CD14-positive monocyte (primary cell): ENCODE data around the gene TMEM132C. TPM values are rescaled to one million over a fixed set of nuclear protein-coding genes. Genes with fewer than 3 reads are reported as not detected.

Experiments
- DNase-seq, 3 donors: peaks; one replicate each; pipeline ENCODE4 v3.0.0-alpha.2; 2011 to 2022
- H2AFZ ChIP-seq: 2 replicates; pipeline ENCODE4 v1.6.0; 2012; ENCODE audit warnings: mild to moderate bottlenecking, low read depth, low read length, inconsistent platforms; ENCODE audit not compliant: insufficient read depth, poor library complexity, severe bottlenecking
- H3K27ac ChIP-seq, 2 donors: 1 replicate in 1 of 2; 2 replicates in 1 of 2; pipeline ENCODE4 v1.5.1; 2012 to 2013; ENCODE audit warnings: low read length in 2 of 2, control low read depth in 1 of 2, inconsistent platforms in 1 of 2, low read depth in 1 of 2, mild to moderate bottlenecking in 1 of 2
- H3K27me3 ChIP-seq, 2 donors: one replicate each; pipeline versions ENCODE4 v1.6.0 to v1.6.1; 2011 to 2013; ENCODE audit warnings: low read length in 2 of 2; ENCODE audit not compliant: control insufficient read depth in 2 of 2, insufficient read depth in 2 of 2
- H3K36me3 ChIP-seq, 2 donors: replicated peaks in 1 of 2; 1 replicate in 1 of 2; 2 replicates in 1 of 2; pipeline versions ENCODE4 v1.5.1 to v1.6.1; 2012 to 2013; ENCODE audit warnings: low read length in 2 of 2, control low read depth in 1 of 2, inconsistent platforms in 1 of 2, mild to moderate bottlenecking in 1 of 2; ENCODE audit not compliant: insufficient read depth in 2 of 2, control insufficient read depth in 1 of 2
- H3K4me1 ChIP-seq, 2 donors: 1 replicate in 1 of 2; 2 replicates in 1 of 2; pipeline versions ENCODE4 v1.5.1 to v1.6.1; 2012 to 2013; ENCODE audit warnings: low read length in 2 of 2, control low read depth in 1 of 2, inconsistent platforms in 1 of 2, mild to moderate bottlenecking in 1 of 2, moderate library complexity in 1 of 2; ENCODE audit not compliant: insufficient read depth in 2 of 2, control insufficient read depth in 1 of 2
- H3K4me2 ChIP-seq: replicated peaks from 2 replicates; pipeline ENCODE3; 2012; ENCODE audit warnings: low read length, moderate library complexity, mild to moderate bottlenecking; ENCODE audit not compliant: poor library complexity, severe bottlenecking; ENCODE audit errors: extremely low read depth
- H3K4me3 ChIP-seq, 3 experiments: fragments of 200-600 bp in 1 of 3; sonication (generic) in 1 of 3; replicated peaks in 1 of 3; 1 replicate in 2 of 3; 2 replicates in 1 of 3; pipeline ENCODE4 v1.5.1; 2011 to 2013; ENCODE audit warnings: low read length in 3 of 3, mild to moderate bottlenecking in 3 of 3, control low read depth in 2 of 3, low read depth in 2 of 3, inconsistent platforms in 1 of 3, moderate library complexity in 1 of 3
- H3K79me2 ChIP-seq: 2 replicates; pipeline ENCODE4 v1.6.0; 2012; ENCODE audit warnings: mild to moderate bottlenecking, control low read depth, inconsistent platforms, low read length, moderate library complexity; ENCODE audit not compliant: insufficient read depth
- H3K9ac ChIP-seq: 2 replicates; pipeline ENCODE4 v1.6.0; 2017; ENCODE audit warnings: low read length, mild to moderate bottlenecking; ENCODE audit not compliant: insufficient read depth, poor library complexity, severe bottlenecking
- H3K9me3 ChIP-seq, 2 donors: replicated peaks in 1 of 2; 1 replicate in 1 of 2; 2 replicates in 1 of 2; pipeline versions ENCODE4 v1.5.1 to v1.6.1; 2012 to 2013; ENCODE audit warnings: low read length in 2 of 2, control low read depth in 1 of 2; ENCODE audit not compliant: control insufficient read depth in 1 of 2, insufficient read depth in 1 of 2
- H4K20me1 ChIP-seq: 2 replicates; pipeline ENCODE4 v1.6.0; 2012; ENCODE audit warnings: mild to moderate bottlenecking, low read length, control low read depth, moderate library complexity; ENCODE audit not compliant: insufficient read depth
- H3K27ac Mint-ChIP-seq, 7 donors: one replicate each; pipeline ENCODE4 v1.8.0; 2020; ENCODE audit warnings: mild to moderate bottlenecking in 7 of 7, mixed read lengths in 7 of 7, moderate library complexity in 6 of 7, inconsistent platforms in 2 of 7
- H3K27me3 Mint-ChIP-seq, 3 donors: one replicate each; pipeline ENCODE4 v1.8.0; 2021 to 2022; ENCODE audit warnings: low read depth in 3 of 3, mild to moderate bottlenecking in 3 of 3, mixed read lengths in 3 of 3, moderate library complexity in 3 of 3, inconsistent platforms in 1 of 3
- H3K36me3 Mint-ChIP-seq, 2 donors: one replicate each; pipeline ENCODE4 v1.8.0; 2020; ENCODE audit warnings: mixed read lengths in 2 of 2, inconsistent platforms in 1 of 2, mild to moderate bottlenecking in 1 of 2
- H3K4me1 Mint-ChIP-seq: one replicate; pipeline ENCODE4 v1.8.0; 2020; ENCODE audit warnings: mild to moderate bottlenecking, mixed read lengths
- H3K4me3 Mint-ChIP-seq, 2 donors: one replicate each; pipeline ENCODE4 v1.8.0; 2020; ENCODE audit warnings: mild to moderate bottlenecking in 2 of 2, mixed read lengths in 2 of 2, moderate library complexity in 1 of 2
- H3K9me3 Mint-ChIP-seq, 7 donors: one replicate each; pipeline ENCODE4 v1.8.0; 2020 to 2022; ENCODE audit warnings: mixed read lengths in 7 of 7, mild to moderate bottlenecking in 6 of 7, moderate library complexity in 6 of 7, inconsistent platforms in 2 of 7
- WGBS: methylation state at CpG from one replicate; pipeline ENCODE4 v1.1.5; 2013; ENCODE audit warnings: missing lambda C conversion rate; ENCODE audit not compliant: insufficient coverage; 5-methylcytosine and 5-hydroxymethylcytosine counted together
- intact Hi-C, 2 donors: fragments of 100-400 bp; cut with micrococcal nuclease; formaldehyde crosslinking; loops; one replicate each; pipeline versions ENCODE4 v1.15.0 to v1.15.1; 2023
- polyA plus RNA-seq, 3 donors: library from polyadenylated mRNA; depleted of rRNA in 1 of 3; unstranded in 2 of 3; stranded (reverse) in 1 of 3; fragments of 300-500 nt in 2 of 3; fragments of >200 nt in 1 of 3; fragmentation: Illumina TruSeq in 2 of 3; gene quantifications; 1 replicate in 2 of 3; 2 replicates in 1 of 3; pipeline ENCODE4 v1.2.3, GENCODE V29; 2012 to 2021
- TF ChIP-seq, protein P1 (sequence below): fragments of 200-600 bp; IDR thresholded peaks from one replicate; pipeline ENCODE4 v1.8.0; 2022; ENCODE audit warnings: antibody characterized with exemption, mild to moderate bottlenecking

Gene TMEM132C
- polyA plus RNA-seq, 3 donors: not detected

DNA sequence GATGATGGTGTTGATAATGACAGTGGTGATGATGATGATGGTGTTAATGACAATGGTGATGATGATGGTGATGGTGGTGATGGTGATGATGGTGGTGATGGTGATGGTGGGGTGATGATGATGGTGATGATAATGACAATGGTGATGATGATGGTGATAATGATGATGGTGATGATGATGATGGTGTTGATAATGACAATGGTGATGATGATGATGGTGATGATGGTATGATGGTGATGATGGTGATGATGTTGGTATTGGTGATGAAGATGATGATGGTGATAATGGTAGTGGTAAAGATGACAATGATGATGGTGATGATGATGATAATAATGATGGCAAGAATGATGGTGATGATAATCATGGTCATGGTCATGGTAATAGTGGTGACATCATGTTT is 372.1 kb downstream of the TMEM132C start:
- H3K9me3 Mint-ChIP-seq: peaks cover 0 to 1% (median 0%) of the 10 kb centered on the region in 7 donors
- DNase-seq: no peak
- H3K36me3 Mint-ChIP-seq: no peaks in the 10 kb centered on the region
- Histone ChIP-seq H3K9me3 (no peaks in the 10 kb centered on the region), H3K4me2 (no peak overlapping the region), H3K4me3 (no peak overlapping the region), H3K27me3 (no peaks in the 10 kb centered on the region), H3K9ac (no peak overlapping the region), H4K20me1 (no peaks in the 10 kb centered on the region), H3K36me3 (no peaks in the 10 kb centered on the region), H3K79me2 (no peaks in the 10 kb centered on the region), H2AFZ (no peak overlapping the region), H3K4me1 (no peaks in the 10 kb centered on the region), H3K27ac (no peak overlapping the region)
- H3K4me1 Mint-ChIP-seq: no peaks in the 10 kb centered on the region
- intact Hi-C loops: no loop called here
- TF ChIP-seq, protein P1, sequence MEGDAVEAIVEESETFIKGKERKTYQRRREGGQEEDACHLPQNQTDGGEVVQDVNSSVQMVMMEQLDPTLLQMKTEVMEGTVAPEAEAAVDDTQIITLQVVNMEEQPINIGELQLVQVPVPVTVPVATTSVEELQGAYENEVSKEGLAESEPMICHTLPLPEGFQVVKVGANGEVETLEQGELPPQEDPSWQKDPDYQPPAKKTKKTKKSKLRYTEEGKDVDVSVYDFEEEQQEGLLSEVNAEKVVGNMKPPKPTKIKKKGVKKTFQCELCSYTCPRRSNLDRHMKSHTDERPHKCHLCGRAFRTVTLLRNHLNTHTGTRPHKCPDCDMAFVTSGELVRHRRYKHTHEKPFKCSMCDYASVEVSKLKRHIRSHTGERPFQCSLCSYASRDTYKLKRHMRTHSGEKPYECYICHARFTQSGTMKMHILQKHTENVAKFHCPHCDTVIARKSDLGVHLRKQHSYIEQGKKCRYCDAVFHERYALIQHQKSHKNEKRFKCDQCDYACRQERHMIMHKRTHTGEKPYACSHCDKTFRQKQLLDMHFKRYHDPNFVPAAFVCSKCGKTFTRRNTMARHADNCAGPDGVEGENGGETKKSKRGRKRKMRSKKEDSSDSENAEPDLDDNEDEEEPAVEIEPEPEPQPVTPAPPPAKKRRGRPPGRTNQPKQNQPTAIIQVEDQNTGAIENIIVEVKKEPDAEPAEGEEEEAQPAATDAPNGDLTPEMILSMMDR: no peak
- H3K4me3 Mint-ChIP-seq: no peak overlapping the region
- no peak overlapping the region for H3K27ac Mint-ChIP-seq
- H3K27me3 Mint-ChIP-seq: peaks cover 0 to 8% (median 0%) of the 10 kb centered on the region in 3 donors

- H3K4me3 Mint-ChIP-seq: no peak overlapping the region
- no peaks in the 10 kb centered on the region for H3K4me1 Mint-ChIP-seq
- intact Hi-C loops: loop anchor here (5.0 to 10.0 kb wide), 3 partner anchors 1269 to 1372 kb away; no protein-coding TSS in a partner anchor
Measured at GRCh38 chr12:128643155-128643554, 376.2 kb downstream of the TMEM132C start.

More at GRCh38 chr12:128643155-128643554, 376.2 kb downstream of the TMEM132C start:
- no peak overlapping the region for H3K27ac Mint-ChIP-seq
- Histone ChIP-seq H4K20me1 (no peaks in the 10 kb centered on the region), H3K4me2 (no peak overlapping the region), H2AFZ (no peak overlapping the region), H3K4me1 (no peaks in the 10 kb centered on the region), H3K27me3 (no peaks in the 10 kb centered on the region), H3K27ac (no peak overlapping the region), H3K4me3 (no peak overlapping the region), H3K36me3 (no peaks in the 10 kb centered on the region), H3K79me2 (no peaks in the 10 kb centered on the region), H3K9me3 (no peaks in the 10 kb centered on the region), H3K9ac (no peak overlapping the region)
- H3K9me3 Mint-ChIP-seq: peaks cover 0 to 1% (median 0%) of the 10 kb centered on the region in 7 donors
- no peak for DNase-seq
- TF ChIP-seq, protein P1: no peak
- 69% methylated on average over 12 of the region's 12 CpGs for WGBS
- peaks cover 0 to 4% (median 1%) of the 10 kb centered on the region in 3 donors for H3K27me3 Mint-ChIP-seq
- no peaks in the 10 kb centered on the region for H3K36me3 Mint-ChIP-seq
